ENCODE measurements around the gene ACTL8. TPM values are rescaled to one million over a fixed set of nuclear protein-coding genes. Genes with fewer than 3 reads are reported as not detected.

Gene ACTL8
- total RNA-seq, 1 donor from 2014 or later = not detected

- peak; percentile 57 for DNase-seq (ENCODE audit: low spot score, unreplicated experiment)
- H3K4me3 Mint-ChIP-seq (ENCODE audit: low read depth) = no peak overlapping the region
- H3K27me3 Mint-ChIP-seq = peaks cover 48% of the 10 kb centered on the region
- no peaks in the 10 kb centered on the region for H3K36me3 Mint-ChIP-seq (ENCODE audit: insufficient read depth)
- H3K27ac Mint-ChIP-seq = no peak overlapping the region
- TF ChIP-seq, protein P1, sequence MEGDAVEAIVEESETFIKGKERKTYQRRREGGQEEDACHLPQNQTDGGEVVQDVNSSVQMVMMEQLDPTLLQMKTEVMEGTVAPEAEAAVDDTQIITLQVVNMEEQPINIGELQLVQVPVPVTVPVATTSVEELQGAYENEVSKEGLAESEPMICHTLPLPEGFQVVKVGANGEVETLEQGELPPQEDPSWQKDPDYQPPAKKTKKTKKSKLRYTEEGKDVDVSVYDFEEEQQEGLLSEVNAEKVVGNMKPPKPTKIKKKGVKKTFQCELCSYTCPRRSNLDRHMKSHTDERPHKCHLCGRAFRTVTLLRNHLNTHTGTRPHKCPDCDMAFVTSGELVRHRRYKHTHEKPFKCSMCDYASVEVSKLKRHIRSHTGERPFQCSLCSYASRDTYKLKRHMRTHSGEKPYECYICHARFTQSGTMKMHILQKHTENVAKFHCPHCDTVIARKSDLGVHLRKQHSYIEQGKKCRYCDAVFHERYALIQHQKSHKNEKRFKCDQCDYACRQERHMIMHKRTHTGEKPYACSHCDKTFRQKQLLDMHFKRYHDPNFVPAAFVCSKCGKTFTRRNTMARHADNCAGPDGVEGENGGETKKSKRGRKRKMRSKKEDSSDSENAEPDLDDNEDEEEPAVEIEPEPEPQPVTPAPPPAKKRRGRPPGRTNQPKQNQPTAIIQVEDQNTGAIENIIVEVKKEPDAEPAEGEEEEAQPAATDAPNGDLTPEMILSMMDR (IDR thresholded peaks at IDR 0.05; ENCODE audit: unreplicated experiment) = no peak
- H3K9me3 Mint-ChIP-seq (ENCODE audit: low read depth) = no peaks in the 10 kb centered on the region
- no peaks in the 10 kb centered on the region for H3K4me1 Mint-ChIP-seq (ENCODE audit: low read depth)
Measured at GRCh38 chr1:17831597-17831996, 76.5 kb downstream of the ACTL8 start.

DNA sequence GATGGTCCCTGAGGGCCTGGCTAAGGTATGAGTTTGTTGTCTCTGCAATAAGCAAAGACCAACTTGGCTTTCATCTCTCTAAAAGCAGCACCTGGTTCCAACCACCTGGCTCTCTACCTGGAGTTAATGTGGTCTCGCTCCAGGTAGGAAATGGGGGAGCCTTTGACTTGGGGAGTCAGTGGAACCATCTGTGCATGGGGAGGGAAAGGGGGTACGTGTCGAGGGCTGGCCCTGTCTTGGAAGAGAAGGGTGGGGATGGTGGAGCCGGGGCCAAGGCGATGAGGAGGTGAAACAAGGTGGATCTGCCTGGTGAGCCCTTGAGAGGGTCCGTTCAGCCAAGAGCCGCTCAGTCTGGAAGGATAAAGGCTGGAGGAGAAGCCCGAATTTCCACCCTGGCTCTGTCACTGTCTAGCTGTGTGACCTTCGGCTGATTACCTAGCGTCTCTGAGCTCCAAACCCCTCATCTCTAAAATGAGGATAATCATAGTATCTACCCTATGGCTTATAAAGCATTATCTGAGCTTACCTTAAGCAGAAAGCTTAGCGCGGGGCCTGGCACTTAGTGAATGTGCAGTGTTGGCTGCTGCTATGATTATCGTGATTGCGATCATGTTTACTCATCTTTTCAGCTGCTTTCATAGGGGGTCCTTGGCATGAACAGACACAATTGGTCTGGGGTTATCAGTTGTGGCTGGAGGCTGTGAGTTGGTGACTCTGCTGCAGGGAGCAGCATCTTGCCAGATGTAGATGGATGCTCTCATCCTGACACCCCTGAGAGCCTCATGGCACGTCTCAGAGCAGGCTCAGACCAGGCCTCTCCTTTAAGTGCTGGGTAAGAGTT lies 78.7 kb downstream of the ACTL8 start:
- Mint-ChIP-seq H3K9me3 (ENCODE audit: low read depth) (no peaks in the 10 kb centered on the region), H3K27ac (no peak overlapping the region), H3K4me3 (ENCODE audit: low read depth) (no peak overlapping the region), H3K27me3 (peaks cover 51% of the 10 kb centered on the region), H3K36me3 (ENCODE audit: insufficient read depth) (no peaks in the 10 kb centered on the region), H3K4me1 (ENCODE audit: low read depth) (no peaks in the 10 kb centered on the region)
- TF ChIP-seq, protein P1 (IDR thresholded peaks at IDR 0.05; ENCODE audit: unreplicated experiment) = no peak
- no peak for DNase-seq (ENCODE audit: low spot score, unreplicated experiment)

- Mint-ChIP-seq H3K4me1 (ENCODE audit: low read depth) (no peaks in the 10 kb centered on the region), H3K36me3 (ENCODE audit: insufficient read depth) (no peaks in the 10 kb centered on the region), H3K27me3 (peaks cover 51% of the 10 kb centered on the region), H3K27ac (no peak overlapping the region), H3K4me3 (ENCODE audit: low read depth) (no peak overlapping the region), H3K9me3 (ENCODE audit: low read depth) (no peaks in the 10 kb centered on the region)
- no peak for DNase-seq (ENCODE audit: low spot score, unreplicated experiment)
- TF ChIP-seq, protein P1 (IDR thresholded peaks at IDR 0.05; ENCODE audit: unreplicated experiment) = no peak
Measured at GRCh38 chr1:17834561-17835100, 79.5 kb downstream of the ACTL8 start.

DNA sequence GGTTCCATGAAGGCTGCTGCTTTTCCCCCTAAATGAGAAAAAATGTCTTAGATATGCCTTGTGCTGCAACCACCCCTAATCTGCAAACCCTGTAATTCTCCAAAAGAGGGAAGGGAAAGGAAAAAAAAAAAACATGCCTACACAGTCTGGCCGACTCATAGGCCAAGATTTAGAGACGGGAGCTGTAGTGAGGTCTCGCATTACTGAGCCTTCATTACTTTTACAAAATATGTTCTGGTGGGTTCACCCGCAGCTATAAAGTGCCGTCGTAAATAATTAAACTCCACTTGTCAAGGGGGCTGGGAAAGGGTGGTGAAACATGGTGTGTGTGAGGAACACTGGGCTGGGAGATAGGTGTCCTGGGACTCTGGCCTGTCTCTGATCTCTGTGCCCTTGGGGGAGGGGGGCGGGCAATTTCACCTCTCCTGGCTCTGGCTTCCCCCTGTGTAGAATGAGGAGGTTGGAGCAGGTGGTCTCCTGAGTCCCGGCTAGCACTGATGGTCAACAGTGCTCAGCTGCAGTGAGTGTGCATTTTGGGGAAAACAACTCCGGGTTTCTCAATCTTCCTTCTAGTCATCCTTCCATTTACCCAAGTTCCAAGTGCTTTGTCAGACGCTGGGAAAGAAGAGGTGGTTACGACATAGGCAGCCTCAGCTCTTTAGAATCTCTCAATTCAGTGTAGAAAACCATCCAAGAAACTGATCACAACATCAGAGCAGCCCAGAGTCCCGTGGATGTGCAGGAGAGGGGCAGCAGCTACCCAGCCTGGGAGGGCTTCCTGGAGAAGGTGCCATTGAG lies 82.3 kb downstream of the ACTL8 start:
- Mint-ChIP-seq H3K36me3 (ENCODE audit: insufficient read depth) (no peaks in the 10 kb centered on the region), H3K9me3 (ENCODE audit: low read depth) (no peaks in the 10 kb centered on the region), H3K4me1 (ENCODE audit: low read depth) (no peaks in the 10 kb centered on the region), H3K27ac (no peak overlapping the region), H3K4me3 (ENCODE audit: low read depth) (no peak overlapping the region), H3K27me3 (peaks cover 41% of the 10 kb centered on the region)
- no peak for DNase-seq (ENCODE audit: low spot score, unreplicated experiment)
- TF ChIP-seq, protein P1 (IDR thresholded peaks at IDR 0.05; ENCODE audit: unreplicated experiment) = no peak

GRCh38 chr1:17839641-17840196 lies 84.6 kb downstream of the ACTL8 start:
- Mint-ChIP-seq H3K27ac (no peak overlapping the region), H3K4me1 (ENCODE audit: low read depth) (no peaks in the 10 kb centered on the region), H3K36me3 (ENCODE audit: insufficient read depth) (no peaks in the 10 kb centered on the region), H3K4me3 (ENCODE audit: low read depth) (no peak overlapping the region), H3K27me3 (peaks cover 35% of the 10 kb centered on the region), H3K9me3 (ENCODE audit: low read depth) (no peaks in the 10 kb centered on the region)
- no peak for DNase-seq (ENCODE audit: low spot score, unreplicated experiment)
- TF ChIP-seq, protein P1 (IDR thresholded peaks at IDR 0.05; ENCODE audit: unreplicated experiment) = no peak

Measured in progenitor cell of endocrine pancreas (in vitro differentiated cells).